ENCODE results near the gene EFCAB9. TPM values are rescaled to one million over a fixed set of nuclear protein-coding genes. Genes with fewer than 3 reads are reported as not detected.
A peak's percentile ranks its signal among the peaks of the same experiment; 100 is the strongest.
"Not testable (repeated sequence)": the region's sequence is repeated elsewhere in the genome, so short reads cannot be mapped to it uniquely, and the experiment has no call there.

The EFCAB9 gene
- total and polyA plus RNA-seq, 2 donors, result not detected

DNA sequence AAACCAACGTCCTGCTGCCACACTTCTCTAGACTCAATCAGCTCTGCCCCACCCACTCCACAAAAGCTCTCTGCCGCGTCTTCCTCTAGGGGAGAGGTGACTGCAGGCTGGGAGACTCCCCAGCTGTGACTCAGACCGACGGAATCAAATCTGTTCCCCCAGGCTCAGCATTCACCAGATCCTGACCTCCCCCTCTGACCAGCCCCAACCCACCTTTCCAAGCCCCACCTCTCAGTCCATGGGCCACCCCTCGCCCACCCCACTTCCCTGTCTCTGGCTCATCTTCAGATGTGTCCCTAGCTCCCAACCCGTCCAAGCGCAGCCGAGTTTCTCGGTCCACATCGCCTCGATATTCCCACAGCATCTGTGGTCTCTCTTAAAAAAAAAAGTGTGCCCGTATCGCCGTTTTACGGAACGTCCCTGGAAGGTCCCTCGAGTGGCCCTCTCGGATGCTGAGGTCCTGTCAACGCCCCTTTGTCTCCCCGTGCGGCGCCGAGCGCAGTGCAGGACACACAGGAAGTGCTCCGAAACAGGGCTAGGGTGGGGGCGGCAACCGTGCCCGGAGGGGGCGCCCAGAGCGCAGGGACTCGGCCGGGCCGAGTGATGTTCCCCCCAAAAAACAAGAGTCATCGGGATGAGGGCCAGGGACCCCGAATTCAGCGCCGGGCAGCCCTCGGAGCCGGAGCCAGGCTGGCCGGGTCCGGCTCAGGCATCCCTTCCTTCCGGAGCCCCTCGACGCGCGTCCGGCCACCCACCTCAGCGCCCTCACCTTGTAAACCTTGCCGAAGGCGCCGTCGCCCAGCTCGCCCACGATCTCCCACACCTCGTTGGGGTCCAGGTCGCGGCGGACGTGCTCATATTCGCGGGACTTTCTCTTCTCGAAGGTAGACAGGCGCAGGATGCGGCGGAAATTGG, 6.6 kb upstream of the EFCAB9 start:
- DNase-seq (ENCODE audit: extremely low spot score), result no peak
- Histone ChIP-seq H3K36me3 (ENCODE audit: insufficient read depth) (no peaks in the 10 kb centered on the region), H3K4me3 (ENCODE audit: low read depth, low read length) (peak overlapping the region; percentile 85), H3K4me1 (ENCODE audit: insufficient read depth) (no peaks in the 10 kb centered on the region), H3K27ac (ENCODE audit: low read depth) (peak overlapping the region; percentile 77)
- whole genome bisulfite sequencing, result under 1% methylated on average over 66 of the region's 66 CpGs

DNA sequence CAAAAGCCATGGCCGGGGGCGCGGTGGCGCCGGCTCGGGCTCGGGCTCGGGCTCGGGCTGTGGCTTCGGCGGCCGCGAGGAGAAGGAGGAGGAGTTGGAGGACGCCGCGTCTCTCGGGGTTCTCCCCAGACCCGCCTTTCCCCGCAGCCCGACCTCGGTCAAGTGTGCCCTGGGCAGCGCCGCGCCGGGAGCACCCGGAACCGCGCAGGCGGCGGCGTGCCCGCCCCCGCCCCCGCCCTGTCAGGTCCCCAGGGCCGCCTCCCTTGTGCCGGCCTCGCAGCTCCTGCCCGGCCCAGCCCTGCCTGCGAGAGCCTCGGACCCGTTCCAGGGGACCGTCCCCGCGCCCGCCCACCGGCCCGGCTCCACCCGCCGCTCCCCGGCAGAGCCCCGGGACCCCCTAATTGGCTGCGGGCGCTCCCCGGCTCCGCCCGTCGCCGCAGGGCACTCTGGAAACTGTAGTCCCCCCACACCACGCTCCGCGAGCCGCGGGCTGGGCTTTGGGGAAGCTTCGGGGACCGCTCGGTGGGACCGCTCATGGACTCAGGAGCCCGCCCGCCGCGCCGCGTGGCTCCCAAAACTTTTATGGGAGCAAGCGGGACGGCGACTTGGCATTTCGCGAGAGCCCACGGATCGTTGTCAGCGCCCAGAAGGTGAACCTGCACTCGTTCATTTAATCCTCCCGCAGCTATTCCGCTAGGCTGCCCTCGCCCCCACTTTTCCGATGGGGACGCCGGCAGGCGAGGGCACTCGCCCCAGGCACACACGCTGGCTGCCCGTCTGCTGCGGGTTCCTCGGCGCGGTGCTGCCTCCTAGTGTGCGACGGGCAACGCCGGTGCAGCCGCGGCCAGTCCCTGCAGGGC, 5.7 kb upstream of the EFCAB9 start, which contains the start of gene STK10:
TSS of gene STK10 (minus strand) at position 192 of the 860 bp plus-strand sequence. CDS start at position 10, 182 bp downstream.
- Histone ChIP-seq H3K4me1 (ENCODE audit: insufficient read depth) (no peaks in the 10 kb centered on the region), H3K36me3 (ENCODE audit: insufficient read depth) (no peaks in the 10 kb centered on the region), H3K4me3 (ENCODE audit: low read depth, low read length) (peak within 1 kb of the TSS; percentile 85), H3K27ac (ENCODE audit: low read depth) (peak within 1 kb of the TSS; percentile 77)
- WGBS, result under 1% methylated on average over 101 of the region's 102 CpGs
- DNase-seq (ENCODE audit: extremely low spot score), result peak; percentile 69

GRCh38 chr5:172188893-172189692, 4.9 kb upstream of the EFCAB9 start:
- Histone ChIP-seq H3K4me3 (ENCODE audit: low read depth, low read length) (peak overlapping the region; percentile 85), H3K4me1 (ENCODE audit: insufficient read depth) (no peaks in the 10 kb centered on the region), H3K27ac (ENCODE audit: low read depth) (no peak overlapping the region), H3K36me3 (ENCODE audit: insufficient read depth) (no peaks in the 10 kb centered on the region)
- no peak for DNase-seq (ENCODE audit: extremely low spot score)
- 37% methylated on average over 30 of the region's 30 CpGs for WGBS

DNA sequence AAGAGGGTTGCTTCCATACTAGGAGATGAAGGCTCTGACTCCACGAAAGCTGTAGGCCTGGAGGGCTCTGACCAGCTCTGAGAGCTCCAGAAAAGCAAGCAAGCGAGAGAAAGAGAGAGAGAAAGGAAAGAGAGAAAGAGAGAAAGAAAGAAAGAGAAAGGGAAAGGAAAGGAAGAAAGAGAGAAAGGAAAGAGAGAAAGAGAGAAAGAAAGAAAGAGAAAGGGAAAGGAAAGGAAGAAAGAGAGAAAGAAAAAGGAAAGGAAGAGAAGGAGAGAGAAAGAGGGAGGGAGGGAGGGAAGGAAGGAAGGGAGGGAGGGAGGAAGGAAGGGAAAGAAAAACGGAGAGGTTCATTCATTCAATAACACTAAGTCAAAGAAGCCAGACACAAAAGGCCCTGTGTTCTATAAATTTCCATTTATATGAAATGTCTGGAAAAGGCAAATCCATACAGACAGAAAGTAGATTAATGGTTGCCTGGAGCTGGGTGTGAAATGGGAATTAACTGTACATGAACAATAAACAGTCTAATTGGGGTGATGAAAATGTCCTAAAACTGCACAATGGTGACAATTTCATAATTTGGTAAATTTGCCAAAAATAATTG, 4.2 kb upstream of the EFCAB9 start:
- Histone ChIP-seq H3K36me3 (ENCODE audit: insufficient read depth) (no peaks in the 10 kb centered on the region), H3K4me1 (ENCODE audit: insufficient read depth) (no peaks in the 10 kb centered on the region), H3K4me3 (ENCODE audit: low read depth, low read length) (no peak overlapping the region), H3K27ac (ENCODE audit: low read depth) (no peak overlapping the region)
- no peak for DNase-seq (ENCODE audit: extremely low spot score)
- WGBS, result 63% methylated on average over 3 of the region's 3 CpGs

GRCh38 chr5:172194985-172195774, 1.2 kb downstream of the EFCAB9 start:
- no peak for DNase-seq (ENCODE audit: extremely low spot score)
- H3K4me3 ChIP-seq (ENCODE audit: low read depth, low read length), result no peak overlapping the region
- no peak overlapping the region for H3K27ac ChIP-seq (ENCODE audit: low read depth)
- WGBS, result 68% methylated on average over 6 of the region's 6 CpGs
- no peaks in the 10 kb centered on the region for H3K4me1 ChIP-seq (ENCODE audit: insufficient read depth)
- H3K36me3 ChIP-seq (ENCODE audit: insufficient read depth), result no peaks in the 10 kb centered on the region

- not testable (repeated sequence) for H3K4me3 ChIP-seq (ENCODE audit: low read depth, low read length); H3K4me1 ChIP-seq (ENCODE audit: insufficient read depth); H3K27ac ChIP-seq (ENCODE audit: low read depth); DNase-seq (ENCODE audit: extremely low spot score); H3K36me3 ChIP-seq (ENCODE audit: insufficient read depth)
- 83% methylated on average over 4 of the region's 4 CpGs for WGBS
Observed at GRCh38 chr5:172197775-172198174, 3.8 kb downstream of the EFCAB9 start.

DNA sequence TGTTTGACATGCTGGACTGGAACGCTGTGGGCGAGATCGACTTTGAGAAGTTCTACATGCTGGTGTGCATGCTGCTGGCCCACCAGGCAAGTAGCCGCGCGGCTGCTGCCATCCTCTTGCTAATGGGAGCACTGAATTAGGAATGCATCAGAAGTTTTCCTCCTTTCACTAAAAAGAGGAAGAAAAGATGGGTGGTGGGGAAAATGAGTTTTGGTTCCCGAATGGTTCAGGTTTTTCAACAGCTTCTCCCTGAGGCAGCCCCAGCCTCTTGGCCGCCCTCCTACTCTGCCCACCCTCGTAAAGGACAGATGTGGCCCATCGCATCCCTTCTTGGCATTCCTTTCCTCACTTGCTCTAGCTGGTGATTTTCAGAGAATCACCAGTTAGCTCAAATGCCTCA, 5.5 kb downstream of the EFCAB9 start:
- WGBS, result 80% methylated on average over 10 of the region's 10 CpGs
- H3K36me3 ChIP-seq (ENCODE audit: insufficient read depth), result no peaks in the 10 kb centered on the region
- H3K27ac ChIP-seq (ENCODE audit: low read depth), result no peak overlapping the region
- H3K4me3 ChIP-seq (ENCODE audit: low read depth, low read length), result no peak overlapping the region
- no peaks in the 10 kb centered on the region for H3K4me1 ChIP-seq (ENCODE audit: insufficient read depth)
- no peak for DNase-seq (ENCODE audit: extremely low spot score)

DNA sequence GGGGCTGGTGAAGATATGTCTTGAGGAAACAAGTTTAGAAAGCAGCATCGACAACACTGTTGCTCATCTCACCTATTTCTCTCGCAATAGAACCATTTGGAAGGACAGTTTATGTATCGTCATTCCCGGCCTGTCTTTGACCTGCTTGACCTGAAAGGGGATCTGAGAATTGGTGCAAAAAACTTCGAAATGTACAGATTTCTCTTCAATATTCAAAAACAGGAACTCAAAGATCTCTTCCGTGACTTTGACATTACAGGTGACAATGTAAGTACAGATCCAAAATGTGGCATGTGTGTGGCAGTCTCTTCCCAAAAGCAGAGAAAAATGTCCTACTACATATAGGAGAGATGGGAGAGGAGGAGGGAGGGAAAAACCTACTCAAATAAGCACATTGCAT, 6.5 kb downstream of the EFCAB9 start:
- Histone ChIP-seq H3K4me3 (ENCODE audit: low read depth, low read length) (no peak overlapping the region), H3K36me3 (ENCODE audit: insufficient read depth) (no peaks in the 10 kb centered on the region), H3K4me1 (ENCODE audit: insufficient read depth) (no peaks in the 10 kb centered on the region), H3K27ac (ENCODE audit: low read depth) (no peak overlapping the region)
- no peak for DNase-seq (ENCODE audit: extremely low spot score)
- WGBS, result 90% methylated on average over 6 of the region's 6 CpGs

- not testable (repeated sequence) for H3K4me3 ChIP-seq (ENCODE audit: low read depth, low read length); H3K36me3 ChIP-seq (ENCODE audit: insufficient read depth); DNase-seq (ENCODE audit: extremely low spot score); H3K27ac ChIP-seq (ENCODE audit: low read depth); H3K4me1 ChIP-seq (ENCODE audit: insufficient read depth)
- WGBS, result 97% methylated on average over 11 of the region's 11 CpGs
Observed at GRCh38 chr5:172205984-172206383, 12.0 kb downstream of the EFCAB9 start.

DNA sequence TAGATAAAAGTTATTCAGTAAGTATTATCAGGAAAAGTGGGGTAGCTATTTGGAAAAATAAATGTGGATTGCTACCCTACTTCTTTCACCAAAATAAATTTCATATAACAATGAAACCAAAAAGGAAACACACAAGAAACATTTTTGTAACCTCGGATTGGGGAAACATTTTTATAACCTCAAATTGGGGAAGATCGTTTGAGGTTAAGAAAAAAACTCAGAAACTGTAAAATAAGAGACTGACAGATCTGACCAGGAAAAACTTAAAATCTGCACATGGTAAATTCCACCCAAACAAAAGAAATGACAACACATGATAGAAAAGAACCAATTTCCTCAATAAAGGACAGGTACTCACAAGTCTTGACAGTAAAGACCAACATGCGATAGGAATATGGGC, 13.5 kb downstream of the EFCAB9 start:
- WGBS, result 81% methylated on average over 3 of the region's 3 CpGs
- H3K4me3 ChIP-seq (ENCODE audit: low read depth, low read length), result no peak overlapping the region
- DNase-seq (ENCODE audit: extremely low spot score), result no peak
- peaks cover 2% of the 10 kb centered on the region for H3K36me3 ChIP-seq (ENCODE audit: insufficient read depth)
- no peak overlapping the region for H3K27ac ChIP-seq (ENCODE audit: low read depth)
- no peaks in the 10 kb centered on the region for H3K4me1 ChIP-seq (ENCODE audit: insufficient read depth)

- peaks cover 2% of the 10 kb centered on the region for H3K36me3 ChIP-seq (ENCODE audit: insufficient read depth)
- WGBS, result 97% methylated on average over 2 of the region's 2 CpGs
- H3K4me1 ChIP-seq (ENCODE audit: insufficient read depth), result no peaks in the 10 kb centered on the region
- H3K4me3 ChIP-seq (ENCODE audit: low read depth, low read length), result no peak overlapping the region
- no peak overlapping the region for H3K27ac ChIP-seq (ENCODE audit: low read depth)
- DNase-seq (ENCODE audit: extremely low spot score), result no peak
Observed at GRCh38 chr5:172209714-172210113, 15.7 kb downstream of the EFCAB9 start.

DNA sequence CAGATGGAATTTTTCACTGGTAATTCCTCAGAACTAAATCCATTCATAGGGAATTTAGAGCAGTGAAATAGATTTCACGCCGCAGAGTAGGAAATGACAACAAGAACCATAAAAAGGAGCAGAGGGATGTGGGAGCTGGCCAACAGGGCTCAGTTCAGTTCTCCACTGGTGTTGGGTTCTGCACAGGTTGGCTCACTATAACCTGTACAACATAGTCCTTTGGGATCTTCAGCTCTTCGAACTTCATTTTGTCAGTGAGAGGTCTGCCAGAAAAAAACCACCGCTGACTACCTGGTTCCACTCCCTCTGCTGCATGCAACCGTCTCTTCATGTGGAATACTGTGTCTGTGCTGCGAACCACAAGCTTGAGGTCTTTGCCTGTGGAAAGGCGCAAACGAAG, 17.7 kb downstream of the EFCAB9 start:
- WGBS, result 93% methylated on average over 8 of the region's 8 CpGs
- H3K36me3 ChIP-seq (ENCODE audit: insufficient read depth), result peaks cover 2% of the 10 kb centered on the region
- no peak for DNase-seq (ENCODE audit: extremely low spot score)
- no peak overlapping the region for H3K4me3 ChIP-seq (ENCODE audit: low read depth, low read length)
- H3K4me1 ChIP-seq (ENCODE audit: insufficient read depth), result no peaks in the 10 kb centered on the region
- no peak overlapping the region for H3K27ac ChIP-seq (ENCODE audit: low read depth)
